Measurements from ENCODE around the gene ZNF700.
"Not testable (repeated sequence)": the region's sequence is repeated elsewhere in the genome, so short reads cannot be mapped to it uniquely, and the experiment has no call there.

The ZNF700 gene

GRCh38 chr19:11941361-11941887 lies 16.5 kb downstream of the ZNF700 start:
- not testable (repeated sequence) for DNase-seq

GRCh38 chr19:11942008-11942842 lies 17.3 kb downstream of the ZNF700 start:
- DNase-seq, result no peak

- DNase-seq, result no peak
Observed at GRCh38 chr19:11942843-11943108, 17.9 kb downstream of the ZNF700 start.

- DNase-seq, result no peak
Observed at GRCh38 chr19:11944656-11945055, 19.7 kb downstream of the ZNF700 start.

- no peak for DNase-seq
Observed at GRCh38 chr19:11948646-11949045, 23.7 kb downstream of the ZNF700 start.

GRCh38 chr19:11949201-11949600 lies 24.3 kb downstream of the ZNF700 start:
- no peak for DNase-seq

GRCh38 chr19:11949614-11950080 lies 24.7 kb downstream of the ZNF700 start:
- not testable (repeated sequence) for DNase-seq

GRCh38 chr19:11950312-11950711 lies 25.4 kb downstream of the ZNF700 start:
- no peak for DNase-seq

- peak; percentile 68 for DNase-seq
Observed at GRCh38 chr19:11963566-11964355, 38.9 kb downstream of the ZNF700 start.

- DNase-seq, result no peak
Observed at GRCh38 chr19:11964496-11964857, 39.6 kb downstream of the ZNF700 start.

GRCh38 chr19:11964858-11965645 lies 40.1 kb downstream of the ZNF700 start, which contains the start of gene ZNF763:
Gene ZNF763 (plus strand): TSS chr19:11965040. CDS start chr19:11965209, 169 bp downstream.
- DNase-seq, result peak; percentile 68

- DNase-seq, result no peak
Observed at GRCh38 chr19:11970174-11970573, 45.3 kb downstream of the ZNF700 start.

- DNase-seq, result no peak
Observed at GRCh38 chr19:11971041-11971440, 46.1 kb downstream of the ZNF700 start.

GRCh38 chr19:11973019-11973810 lies 48.3 kb downstream of the ZNF700 start:
- DNase-seq, result no peak

GRCh38 chr19:11978492-11979100 lies 53.7 kb downstream of the ZNF700 start:
- DNase-seq, result no peak

- DNase-seq, result no peak
Observed at GRCh38 chr19:11979527-11979926, 54.6 kb downstream of the ZNF700 start.

GRCh38 chr19:11982526-11982925 lies 57.6 kb downstream of the ZNF700 start:
- no peak for DNase-seq

GRCh38 chr19:11984986-11985385 lies 60.1 kb downstream of the ZNF700 start:
- peak; percentile 0 for DNase-seq

GRCh38 chr19:11986754-11987153 lies 61.8 kb downstream of the ZNF700 start:
- no peak for DNase-seq

- peak; percentile 86 for DNase-seq
Observed at GRCh38 chr19:11987405-11988281, 62.7 kb downstream of the ZNF700 start.

- no peak for DNase-seq
Observed at GRCh38 chr19:11989112-11989456, 64.2 kb downstream of the ZNF700 start.

Data from NCI-H1092 treated with DMSO at 0.1 percent for 48 hours (cell line).